ENCODE results near the gene SLC22A8. TPM values are rescaled to one million over a fixed set of nuclear protein-coding genes. Genes with fewer than 3 reads are reported as not detected.

The SLC22A8 gene
- total RNA-seq, 4 donors from 2014 or later: not detected

- WGBS, 2 donors: 35 to 46% methylated on average over 3 of the region's 3 CpGs
- no peaks in the 10 kb centered on the region for H3K27me3 ChIP-seq
- H3K27ac ChIP-seq: no peak overlapping the region
- H3K4me1 ChIP-seq: peaks cover 0 to 8% (median 0%) of the 10 kb centered on the region in 4 donors
- no peaks in the 10 kb centered on the region for H3K36me3 ChIP-seq
- DNase-seq (ENCODE audit: low spot score in 2 of 2): no peak
- H3K4me3 ChIP-seq: no peak overlapping the region
- no peaks in the 10 kb centered on the region for H3K9me3 ChIP-seq
- TF ChIP-seq POLR2A (IDR thresholded peaks at IDR 0.05) (no peak), CTCF (IDR thresholded peaks at IDR 0.05) (no peak), EP300 (IDR thresholded peaks at IDR 0.05) (no peak)
Measured at GRCh38 chr11:62985041-62985750, 30.4 kb downstream of the SLC22A8 start.

GRCh38 chr11:62984451-62984991, 31.1 kb downstream of the SLC22A8 start, which contains the start of gene SLC22A6:
TSS of gene SLC22A6 (minus strand) at chr11:62984967. CDS start at chr11:62984690, 277 bp downstream.
- H3K36me3 ChIP-seq: no peaks in the 10 kb centered on the region
- DNase-seq (ENCODE audit: low spot score in 2 of 2): no peak
- no peak within 1 kb of the TSS for H3K4me3 ChIP-seq
- 57 to 67% methylated on average over 7 to 12 of the region's 14 CpGs for WGBS, 2 donors
- H3K4me1 ChIP-seq: peaks cover 0 to 8% (median 0%) of the 10 kb centered on the region in 4 donors
- no peak within 1 kb of the TSS for H3K27ac ChIP-seq
- H3K27me3 ChIP-seq: no peaks in the 10 kb centered on the region
- no peaks in the 10 kb centered on the region for H3K9me3 ChIP-seq
- TF ChIP-seq POLR2A (IDR thresholded peaks at IDR 0.05): no peak
- no peak for TF ChIP-seq EP300 (IDR thresholded peaks at IDR 0.05)
- TF ChIP-seq CTCF (IDR thresholded peaks at IDR 0.05): no peak

- H3K27me3 ChIP-seq: no peaks in the 10 kb centered on the region
- no peak for DNase-seq (ENCODE audit: low spot score in 2 of 2)
- no peak overlapping the region for H3K4me3 ChIP-seq
- 91 to 93% methylated on average over 11 to 13 of the region's 13 CpGs for WGBS, 2 donors
- H3K36me3 ChIP-seq: no peaks in the 10 kb centered on the region
- no peak for TF ChIP-seq EP300 (IDR thresholded peaks at IDR 0.05)
- no peak for TF ChIP-seq POLR2A (IDR thresholded peaks at IDR 0.05)
- TF ChIP-seq CTCF (IDR thresholded peaks at IDR 0.05): no peak
- no peaks in the 10 kb centered on the region for H3K9me3 ChIP-seq
- H3K4me1 ChIP-seq: peaks cover 0 to 8% (median 0%) of the 10 kb centered on the region in 4 donors
- no peak overlapping the region for H3K27ac ChIP-seq
Measured at GRCh38 chr11:62983536-62984199, 32.0 kb downstream of the SLC22A8 start.

GRCh38 chr11:62981743-62982142, 33.9 kb downstream of the SLC22A8 start:
- Histone ChIP-seq H3K27ac (no peak overlapping the region), H3K4me1 (peaks cover 0 to 8% (median 0%) of the 10 kb centered on the region in 4 donors), H3K36me3 (no peaks in the 10 kb centered on the region), H3K27me3 (no peaks in the 10 kb centered on the region), H3K9me3 (no peaks in the 10 kb centered on the region), H3K4me3 (no peak overlapping the region)
- TF ChIP-seq CTCF (IDR thresholded peaks at IDR 0.05): no peak
- TF ChIP-seq EP300 (IDR thresholded peaks at IDR 0.05): no peak
- no peak for TF ChIP-seq POLR2A (IDR thresholded peaks at IDR 0.05)
- DNase-seq (ENCODE audit: low spot score in 2 of 2): no peak
- 83 to 95% methylated on average over 6 to 7 of the region's 7 CpGs for WGBS, 2 donors

All from tibial nerve (tissue), 4 donors.